Body of pancreas (tissue), 4 donors: ENCODE data around the gene TNP1. TPM values are rescaled to one million over a fixed set of nuclear protein-coding genes. Genes with fewer than 3 reads are reported as not detected.

Experiments used
- ATAC-seq: fragments of 150-250 bp; one replicate; pipeline ENCODE4 v1.9.1; 2016
- DNase-seq, 4 donors: peaks; one replicate each; pipeline ENCODE4 v3.0.0-alpha.2; 2019
- H3K27ac ChIP-seq, 4 donors: fragments of 200-600 bp; sonication (generic); 1 replicate in 3 of 4; 2 replicates in 1 of 4; pipeline versions ENCODE4 v1.5.1 to v1.6.1; 2016 to 2019; ENCODE audit warnings: mild to moderate bottlenecking in 1 of 4, mixed read lengths in 1 of 4, moderate library complexity in 1 of 4
- H3K27me3 ChIP-seq, 2 donors: fragments of 200-600 bp; sonication (generic); one replicate each; pipeline ENCODE4 v1.6.0; 2016; ENCODE audit warnings: mild to moderate bottlenecking in 1 of 2
- H3K36me3 ChIP-seq, 2 donors: fragments of 200-600 bp; sonication (generic); replicated peaks in 1 of 2; 2 replicates each; pipeline ENCODE4 v1.5.1; 2016; ENCODE audit warnings: low read depth in 2 of 2; ENCODE audit not compliant: insufficient read depth in 1 of 2
- H3K4me1 ChIP-seq: fragments of 200-600 bp; sonication (generic); one replicate; pipeline ENCODE4 v1.6.0; 2016
- H3K4me3 ChIP-seq, 2 donors: fragments of 200-600 bp; sonication (generic); 1 replicate in 1 of 2; 2 replicates in 1 of 2; pipeline ENCODE4 v1.5.1; 2016 to 2019
- H3K9me3 ChIP-seq, 3 donors: fragments of 200-600 bp; sonication (generic); 1 replicate in 2 of 3; 2 replicates in 1 of 3; pipeline ENCODE4 v1.5.1; 2016
- POLR2A ChIP-seq, 3 donors: fragments of 450-650 bp; IDR thresholded peaks; one replicate each; pipeline ENCODE4 v1.6.1; 2016; ENCODE audit warnings: antibody characterized with exemption in 3 of 3, mild to moderate bottlenecking in 2 of 3
- WGBS, 2 donors: methylation state at CpG; one replicate each; pipeline ENCODE4 v1.1.5; 2017; 5-methylcytosine and 5-hydroxymethylcytosine counted together
- intact Hi-C: fragments of 100-400 bp; cut with DNase I; formaldehyde crosslinking; loops from one replicate; pipeline ENCODE4 v1.15.1; 2023
- total RNA-seq, 2 donors: library from RNA; depleted of rRNA; stranded (reverse); fragments of >200 nt; gene quantifications; one replicate each; pipeline ENCODE4 v1.1.0, GENCODE V29; 2016
- TF ChIP-seq, protein P1 (sequence below), 7 experiments: fragments of 450-650 bp in 4 of 7; fragments of 200-600 bp in 3 of 7; sonication (generic) in 3 of 7; IDR thresholded peaks; one replicate each; pipeline ENCODE4 v1.5.1; 2016 to 2019; ENCODE audit warnings: antibody characterized with exemption in 7 of 7

TNP1 gene
- total RNA-seq, 2 donors from 2014 or later, result not detected

GRCh38 chr2:216903470-216903869 is 43.6 kb upstream of the TNP1 start:
- intact Hi-C loops, result no loop called here
- WGBS, 2 donors, result 92 to 94% methylated on average over 3 of the region's 3 CpGs
- no peaks in the 10 kb centered on the region for H3K27me3 ChIP-seq
- no peak overlapping the region for H3K27ac ChIP-seq
- H3K4me1 ChIP-seq, result no peaks in the 10 kb centered on the region
- TF ChIP-seq POLR2A (IDR thresholded peaks at IDR 0.05), result no peak
- TF ChIP-seq, protein P1, sequence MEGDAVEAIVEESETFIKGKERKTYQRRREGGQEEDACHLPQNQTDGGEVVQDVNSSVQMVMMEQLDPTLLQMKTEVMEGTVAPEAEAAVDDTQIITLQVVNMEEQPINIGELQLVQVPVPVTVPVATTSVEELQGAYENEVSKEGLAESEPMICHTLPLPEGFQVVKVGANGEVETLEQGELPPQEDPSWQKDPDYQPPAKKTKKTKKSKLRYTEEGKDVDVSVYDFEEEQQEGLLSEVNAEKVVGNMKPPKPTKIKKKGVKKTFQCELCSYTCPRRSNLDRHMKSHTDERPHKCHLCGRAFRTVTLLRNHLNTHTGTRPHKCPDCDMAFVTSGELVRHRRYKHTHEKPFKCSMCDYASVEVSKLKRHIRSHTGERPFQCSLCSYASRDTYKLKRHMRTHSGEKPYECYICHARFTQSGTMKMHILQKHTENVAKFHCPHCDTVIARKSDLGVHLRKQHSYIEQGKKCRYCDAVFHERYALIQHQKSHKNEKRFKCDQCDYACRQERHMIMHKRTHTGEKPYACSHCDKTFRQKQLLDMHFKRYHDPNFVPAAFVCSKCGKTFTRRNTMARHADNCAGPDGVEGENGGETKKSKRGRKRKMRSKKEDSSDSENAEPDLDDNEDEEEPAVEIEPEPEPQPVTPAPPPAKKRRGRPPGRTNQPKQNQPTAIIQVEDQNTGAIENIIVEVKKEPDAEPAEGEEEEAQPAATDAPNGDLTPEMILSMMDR (IDR thresholded peaks at IDR 0.05), result no peak
- ATAC-seq, result no peak
- no peaks in the 10 kb centered on the region for H3K36me3 ChIP-seq
- DNase-seq, result no peak
- H3K4me3 ChIP-seq, result no peak overlapping the region
- H3K9me3 ChIP-seq, result no peaks in the 10 kb centered on the region

DNA sequence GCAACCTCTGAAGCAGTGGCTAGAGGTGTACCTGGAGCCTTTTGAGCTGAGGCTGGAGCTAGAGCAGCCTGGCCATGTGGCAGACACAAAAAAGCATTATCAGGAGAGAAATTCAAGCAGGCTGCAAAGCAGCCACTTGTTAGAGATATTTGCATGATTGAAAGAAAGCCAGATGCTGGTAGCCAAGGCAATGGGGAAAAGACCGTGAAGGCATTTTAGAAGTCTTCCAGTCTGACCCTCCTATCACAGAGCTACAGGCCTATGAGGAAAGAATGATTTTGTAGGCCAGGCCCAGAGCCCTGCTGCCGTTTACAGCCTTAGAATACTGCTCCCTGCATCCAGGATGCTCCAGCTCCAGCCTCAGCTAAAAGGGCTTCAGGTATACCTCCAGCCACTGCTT is 41.4 kb upstream of the TNP1 start:
- intact Hi-C loops, result no loop called here
- Histone ChIP-seq H3K36me3 (no peaks in the 10 kb centered on the region), H3K4me1 (no peaks in the 10 kb centered on the region), H3K27me3 (no peaks in the 10 kb centered on the region), H3K27ac (no peak overlapping the region), H3K9me3 (no peaks in the 10 kb centered on the region), H3K4me3 (no peak overlapping the region)
- ATAC-seq (no peak), DNase-seq (no peak)
- 72 to 79% methylated on average over 2 of the region's 2 CpGs for WGBS, 2 donors
- TF ChIP-seq, protein P1 (IDR thresholded peaks at IDR 0.05), result no peak
- no peak for TF ChIP-seq POLR2A (IDR thresholded peaks at IDR 0.05)

DNA sequence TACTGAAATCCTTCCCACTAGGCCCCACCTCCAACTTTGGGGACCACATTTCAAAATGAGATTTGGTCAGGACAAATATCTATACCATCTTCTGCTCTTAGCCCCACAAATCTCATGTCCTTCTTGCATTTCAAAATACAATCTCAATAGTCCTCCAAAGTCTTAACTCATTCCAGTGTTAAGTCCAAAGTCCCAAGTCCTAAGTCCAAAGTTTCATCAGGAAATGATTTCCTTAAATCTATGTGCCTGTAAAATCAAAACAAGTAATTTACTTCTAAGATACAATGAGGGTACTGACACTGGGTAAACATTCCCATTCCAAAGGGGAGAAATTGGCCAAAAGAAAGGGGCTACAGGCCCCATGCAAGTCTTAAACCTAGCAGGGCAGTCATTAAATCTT is 40.5 kb upstream of the TNP1 start:
- H3K27ac ChIP-seq, result no peak overlapping the region
- TF ChIP-seq POLR2A (IDR thresholded peaks at IDR 0.05), result no peak
- TF ChIP-seq, protein P1 (IDR thresholded peaks at IDR 0.05), result no peak
- no peaks in the 10 kb centered on the region for H3K9me3 ChIP-seq
- H3K4me3 ChIP-seq, result no peak overlapping the region
- H3K36me3 ChIP-seq, result no peaks in the 10 kb centered on the region
- H3K27me3 ChIP-seq, result no peaks in the 10 kb centered on the region
- intact Hi-C loops, result no loop called here
- no peaks in the 10 kb centered on the region for H3K4me1 ChIP-seq
- ATAC-seq, result no peak
- DNase-seq, result no peak

- intact Hi-C loops, result no loop called here
- H3K4me1 ChIP-seq, result no peaks in the 10 kb centered on the region
- H3K9me3 ChIP-seq, result no peaks in the 10 kb centered on the region
- H3K27me3 ChIP-seq, result no peaks in the 10 kb centered on the region
- TF ChIP-seq POLR2A (IDR thresholded peaks at IDR 0.05), result no peak
- TF ChIP-seq, protein P1 (IDR thresholded peaks at IDR 0.05), result no peak
- no peak overlapping the region for H3K4me3 ChIP-seq
- 91 to 94% methylated on average over 2 of the region's 2 CpGs for WGBS, 2 donors
- no peaks in the 10 kb centered on the region for H3K36me3 ChIP-seq
- no peak overlapping the region for H3K27ac ChIP-seq
- no peak for DNase-seq
- ATAC-seq, result no peak
These were observed 37.8 kb upstream of the TNP1 start for GRCh38 chr2:216897561-216898203.

- Histone ChIP-seq H3K27me3 (no peaks in the 10 kb centered on the region), H3K9me3 (no peaks in the 10 kb centered on the region), H3K27ac (no peak overlapping the region), H3K4me3 (no peak overlapping the region), H3K4me1 (no peaks in the 10 kb centered on the region), H3K36me3 (no peaks in the 10 kb centered on the region)
- 85 to 98% methylated on average over 2 of the region's 2 CpGs for WGBS, 2 donors
- ATAC-seq (no peak), DNase-seq (no peak)
- no peak for TF ChIP-seq POLR2A (IDR thresholded peaks at IDR 0.05)
- TF ChIP-seq, protein P1 (IDR thresholded peaks at IDR 0.05), result no peak
- intact Hi-C loops, result no loop called here
These were observed 30.3 kb upstream of the TNP1 start for GRCh38 chr2:216890138-216890537.
